ENCODE results near the gene ANKS1B.
"Not testable (repeated sequence)": the region's sequence is repeated elsewhere in the genome, so short reads cannot be mapped to it uniquely, and the experiment has no call there.

ANKS1B gene

DNA sequence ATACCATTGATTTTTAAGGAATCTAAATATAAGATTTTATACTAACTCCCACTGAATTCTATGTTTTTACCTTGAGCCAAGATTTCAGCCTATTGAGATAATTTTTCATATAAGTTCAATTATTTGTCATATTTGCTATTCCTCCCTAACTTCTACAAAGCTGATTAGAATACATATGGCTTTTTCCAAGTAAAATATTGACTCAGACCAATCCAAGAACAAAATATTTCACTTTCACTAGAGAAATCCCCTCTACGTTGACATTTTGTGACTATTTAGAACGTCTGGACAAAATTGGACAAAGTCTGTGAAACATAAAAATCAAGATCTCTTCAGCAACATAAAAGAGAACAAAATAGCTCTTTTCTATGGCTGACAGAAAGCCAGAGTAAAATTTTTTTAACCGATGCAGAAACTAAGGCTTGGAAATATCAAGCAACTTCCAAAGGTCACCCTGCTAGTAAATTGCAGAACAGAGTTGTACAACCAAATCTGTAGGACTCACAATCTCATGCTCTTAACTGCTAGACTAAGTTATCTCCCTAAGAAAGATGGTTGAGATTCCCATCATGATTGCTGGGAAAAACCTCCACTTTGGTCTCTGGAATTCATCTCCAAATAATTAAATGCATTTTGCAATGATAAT lies 219.1 kb downstream of the ANKS1B start:
- no peaks in the 10 kb centered on the region for H3K4me1 ChIP-seq (ENCODE audit: insufficient read depth, low read length)
- H3K9me3 ChIP-seq (ENCODE audit: low read length) = no peaks in the 10 kb centered on the region
- H3K36me3 ChIP-seq (ENCODE audit: insufficient read depth, low read length) = no peaks in the 10 kb centered on the region
- H2AFZ ChIP-seq (ENCODE audit: low read depth, low read length) = no peak overlapping the region
- H3K4me3 ChIP-seq (ENCODE audit: low read length) = no peak overlapping the region
- H3K27me3 ChIP-seq (ENCODE audit: insufficient read depth, low read length) = no peaks in the 10 kb centered on the region

DNA sequence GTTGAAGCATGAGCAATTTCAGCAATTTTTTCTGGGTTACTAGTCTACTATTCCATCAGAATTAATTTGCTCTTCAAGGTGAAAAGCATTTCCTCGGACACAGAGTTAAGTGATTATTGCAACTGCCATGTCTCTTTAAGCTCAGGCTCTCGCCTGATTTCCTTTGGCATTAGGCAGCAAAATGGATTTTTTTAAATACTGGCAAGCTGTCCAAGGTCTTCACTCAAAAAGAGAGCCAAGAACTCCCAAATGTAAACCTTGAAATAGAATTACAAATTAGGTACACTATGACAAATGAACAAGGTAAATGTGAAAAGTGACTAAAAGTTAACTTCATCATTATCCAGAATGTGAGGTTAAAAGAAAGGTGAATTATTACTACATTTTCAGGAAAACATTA lies 225.3 kb downstream of the ANKS1B start:
- Histone ChIP-seq H3K9me3 (ENCODE audit: low read length) (no peaks in the 10 kb centered on the region), H3K36me3 (ENCODE audit: insufficient read depth, low read length) (no peaks in the 10 kb centered on the region), H3K4me3 (ENCODE audit: low read length) (no peak overlapping the region), H3K27me3 (ENCODE audit: insufficient read depth, low read length) (no peaks in the 10 kb centered on the region), H2AFZ (ENCODE audit: low read depth, low read length) (no peak overlapping the region), H3K4me1 (ENCODE audit: insufficient read depth, low read length) (no peaks in the 10 kb centered on the region)

DNA sequence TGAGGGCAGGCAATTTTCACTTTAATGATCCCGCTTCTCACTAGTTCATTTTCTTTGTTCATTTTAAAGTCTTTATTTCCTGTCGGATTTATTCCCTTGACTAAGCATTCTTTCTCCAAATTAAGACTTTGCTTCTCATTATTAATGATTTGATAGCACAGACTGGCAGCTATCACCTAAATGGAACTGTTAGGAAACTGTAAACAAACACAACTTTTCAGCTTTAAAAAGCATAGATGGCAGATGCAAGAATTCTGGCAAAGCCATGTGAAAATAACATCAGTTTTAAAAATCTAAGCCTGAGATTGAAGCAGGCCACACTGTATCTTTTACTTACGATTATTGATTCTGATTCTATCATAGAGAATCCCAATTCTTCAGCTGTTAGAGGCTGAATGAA lies 225.7 kb downstream of the ANKS1B start:
- no peaks in the 10 kb centered on the region for H3K27me3 ChIP-seq (ENCODE audit: insufficient read depth, low read length)
- no peak overlapping the region for H2AFZ ChIP-seq (ENCODE audit: low read depth, low read length)
- no peaks in the 10 kb centered on the region for H3K9me3 ChIP-seq (ENCODE audit: low read length)
- no peaks in the 10 kb centered on the region for H3K4me1 ChIP-seq (ENCODE audit: insufficient read depth, low read length)
- H3K4me3 ChIP-seq (ENCODE audit: low read length) = no peak overlapping the region
- no peaks in the 10 kb centered on the region for H3K36me3 ChIP-seq (ENCODE audit: insufficient read depth, low read length)

DNA sequence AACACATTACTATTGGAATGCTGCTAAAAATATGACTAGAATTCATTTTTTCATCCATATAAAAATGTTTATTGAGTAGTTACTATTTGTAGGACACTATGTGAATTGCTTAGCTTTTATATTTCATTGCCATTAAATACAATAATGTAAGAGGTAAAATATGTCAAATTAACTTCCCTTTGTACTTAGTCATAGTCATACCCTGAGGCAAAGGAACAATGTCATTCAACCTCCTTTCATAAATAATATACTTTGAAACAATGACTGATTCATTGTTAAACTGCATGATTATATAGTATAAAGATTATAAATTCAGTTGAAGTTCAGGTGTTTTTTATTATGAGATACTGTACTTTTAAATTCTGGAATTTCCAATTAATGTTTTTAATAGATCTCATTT lies 232.0 kb downstream of the ANKS1B start:
- H2AFZ ChIP-seq (ENCODE audit: low read depth, low read length) = no peak overlapping the region
- no peaks in the 10 kb centered on the region for H3K36me3 ChIP-seq (ENCODE audit: insufficient read depth, low read length)
- no peaks in the 10 kb centered on the region for H3K27me3 ChIP-seq (ENCODE audit: insufficient read depth, low read length)
- H3K4me3 ChIP-seq (ENCODE audit: low read length) = no peak overlapping the region
- H3K9me3 ChIP-seq (ENCODE audit: low read length) = no peaks in the 10 kb centered on the region
- no peaks in the 10 kb centered on the region for H3K4me1 ChIP-seq (ENCODE audit: insufficient read depth, low read length)

- Histone ChIP-seq H3K27me3 (ENCODE audit: insufficient read depth, low read length) (no peaks in the 10 kb centered on the region), H3K4me3 (ENCODE audit: low read length) (no peak overlapping the region), H3K4me1 (ENCODE audit: insufficient read depth, low read length) (no peaks in the 10 kb centered on the region), H3K9me3 (ENCODE audit: low read length) (no peaks in the 10 kb centered on the region), H3K36me3 (ENCODE audit: insufficient read depth, low read length) (no peaks in the 10 kb centered on the region), H2AFZ (ENCODE audit: low read depth, low read length) (no peak overlapping the region)
Measured at GRCh38 chr12:99746538-99746937, 238.2 kb downstream of the ANKS1B start.

GRCh38 chr12:99745895-99746294 lies 238.8 kb downstream of the ANKS1B start:
- H3K36me3 ChIP-seq (ENCODE audit: insufficient read depth, low read length) = no peaks in the 10 kb centered on the region
- no peak overlapping the region for H2AFZ ChIP-seq (ENCODE audit: low read depth, low read length)
- H3K4me1 ChIP-seq (ENCODE audit: insufficient read depth, low read length) = no peaks in the 10 kb centered on the region
- H3K9me3 ChIP-seq (ENCODE audit: low read length) = no peaks in the 10 kb centered on the region
- H3K27me3 ChIP-seq (ENCODE audit: insufficient read depth, low read length) = no peaks in the 10 kb centered on the region
- H3K4me3 ChIP-seq (ENCODE audit: low read length) = no peak overlapping the region

- H2AFZ ChIP-seq (ENCODE audit: low read depth, low read length) = no peak overlapping the region
- no peaks in the 10 kb centered on the region for H3K36me3 ChIP-seq (ENCODE audit: insufficient read depth, low read length)
- H3K4me1 ChIP-seq (ENCODE audit: insufficient read depth, low read length) = no peaks in the 10 kb centered on the region
- H3K9me3 ChIP-seq (ENCODE audit: low read length) = no peaks in the 10 kb centered on the region
- no peaks in the 10 kb centered on the region for H3K27me3 ChIP-seq (ENCODE audit: insufficient read depth, low read length)
- H3K4me3 ChIP-seq (ENCODE audit: low read length) = no peak overlapping the region
Measured at GRCh38 chr12:99745121-99745520, 239.6 kb downstream of the ANKS1B start.

DNA sequence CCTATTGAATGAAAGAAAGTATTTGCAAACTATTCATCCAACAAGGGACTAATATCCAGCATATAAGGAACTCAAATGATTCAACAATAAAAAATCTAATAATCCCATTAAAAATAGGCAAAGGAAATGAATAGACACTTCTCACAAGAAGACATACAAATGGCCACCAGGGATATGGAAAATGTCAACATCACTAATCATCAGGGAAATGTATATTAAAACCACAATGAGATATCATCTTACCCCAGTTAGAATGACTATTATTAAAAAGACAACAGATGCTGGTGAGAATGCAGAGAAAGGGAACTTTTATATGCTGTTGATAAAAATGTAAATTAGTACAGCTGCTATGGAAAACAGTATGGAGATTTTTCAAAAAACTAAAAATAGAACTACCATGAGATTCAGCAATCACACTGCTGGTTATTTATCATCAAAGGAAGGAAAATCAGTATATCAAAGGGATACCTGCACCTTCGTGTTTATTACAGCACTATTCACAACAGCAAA lies 247.9 kb downstream of the ANKS1B start:
- H3K4me3 ChIP-seq (ENCODE audit: low read length) = no peak overlapping the region
- H3K27me3 ChIP-seq (ENCODE audit: insufficient read depth, low read length) = no peaks in the 10 kb centered on the region
- H3K36me3 ChIP-seq (ENCODE audit: insufficient read depth, low read length) = no peaks in the 10 kb centered on the region
- no peak overlapping the region for H2AFZ ChIP-seq (ENCODE audit: low read depth, low read length)
- no peaks in the 10 kb centered on the region for H3K9me3 ChIP-seq (ENCODE audit: low read length)
- H3K4me1 ChIP-seq (ENCODE audit: insufficient read depth, low read length) = no peaks in the 10 kb centered on the region

DNA sequence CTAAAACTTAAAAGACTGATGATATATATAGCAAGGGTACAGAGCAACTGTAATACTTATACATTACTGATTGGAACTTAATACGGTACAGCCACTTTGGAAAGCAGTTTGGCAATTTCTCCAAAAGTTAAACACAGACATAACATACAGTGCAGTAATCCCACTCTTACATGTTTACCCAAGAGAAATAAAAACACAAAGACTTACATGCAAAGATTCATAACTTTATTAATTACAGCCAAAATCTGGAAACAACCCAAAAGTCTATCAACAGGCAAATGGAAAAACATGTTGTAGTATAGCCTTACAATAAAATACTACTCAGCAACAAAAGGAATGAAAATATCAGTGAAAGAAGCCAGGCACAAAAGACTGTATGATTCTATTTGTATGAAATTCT lies 252.6 kb downstream of the ANKS1B start:
- no peaks in the 10 kb centered on the region for H3K36me3 ChIP-seq (ENCODE audit: insufficient read depth, low read length)
- H3K27me3 ChIP-seq (ENCODE audit: insufficient read depth, low read length) = no peaks in the 10 kb centered on the region
- no peaks in the 10 kb centered on the region for H3K4me1 ChIP-seq (ENCODE audit: insufficient read depth, low read length)
- H3K9me3 ChIP-seq (ENCODE audit: low read length) = no peaks in the 10 kb centered on the region
- no peak overlapping the region for H3K4me3 ChIP-seq (ENCODE audit: low read length)
- H2AFZ ChIP-seq (ENCODE audit: low read depth, low read length) = no peak overlapping the region

GRCh38 chr12:99722690-99723486 lies 261.8 kb downstream of the ANKS1B start:
- Histone ChIP-seq H3K4me3 (ENCODE audit: low read length) (no peak overlapping the region), H3K36me3 (ENCODE audit: insufficient read depth, low read length) (no peaks in the 10 kb centered on the region), H3K4me1 (ENCODE audit: insufficient read depth, low read length) (no peaks in the 10 kb centered on the region), H2AFZ (ENCODE audit: low read depth, low read length) (no peak overlapping the region), H3K27me3 (ENCODE audit: insufficient read depth, low read length) (no peaks in the 10 kb centered on the region), H3K9me3 (ENCODE audit: low read length) (no peaks in the 10 kb centered on the region)

DNA sequence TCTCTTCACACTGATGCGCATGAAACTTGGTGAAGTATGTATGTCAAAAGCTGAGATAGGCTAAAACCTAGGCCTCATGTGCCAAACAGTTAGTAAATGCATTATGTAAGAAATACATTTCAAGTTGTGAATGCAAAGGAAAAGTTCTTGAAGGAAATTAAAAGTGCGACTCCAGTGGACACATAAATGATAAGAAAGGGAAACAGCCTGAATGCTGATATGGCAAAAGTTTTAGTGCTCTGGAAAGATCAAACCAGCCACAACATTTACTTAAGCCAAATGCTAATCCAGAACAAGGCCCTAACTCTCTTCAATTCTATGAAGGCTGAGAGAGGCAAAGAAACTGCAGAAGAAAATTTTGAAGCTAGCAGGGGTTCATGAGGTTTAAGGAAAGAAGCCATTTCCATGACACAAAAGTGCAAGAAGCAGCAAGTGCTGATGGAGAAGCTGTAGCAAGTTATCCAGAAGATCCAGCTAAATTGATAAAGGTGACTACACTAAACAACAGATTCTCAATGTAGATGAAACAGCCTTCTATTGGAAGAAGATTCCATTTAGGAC lies 262.9 kb downstream of the ANKS1B start:
- no peaks in the 10 kb centered on the region for H3K27me3 ChIP-seq (ENCODE audit: insufficient read depth, low read length)
- no peak overlapping the region for H2AFZ ChIP-seq (ENCODE audit: low read depth, low read length)
- H3K36me3 ChIP-seq (ENCODE audit: insufficient read depth, low read length) = no peaks in the 10 kb centered on the region

DNA sequence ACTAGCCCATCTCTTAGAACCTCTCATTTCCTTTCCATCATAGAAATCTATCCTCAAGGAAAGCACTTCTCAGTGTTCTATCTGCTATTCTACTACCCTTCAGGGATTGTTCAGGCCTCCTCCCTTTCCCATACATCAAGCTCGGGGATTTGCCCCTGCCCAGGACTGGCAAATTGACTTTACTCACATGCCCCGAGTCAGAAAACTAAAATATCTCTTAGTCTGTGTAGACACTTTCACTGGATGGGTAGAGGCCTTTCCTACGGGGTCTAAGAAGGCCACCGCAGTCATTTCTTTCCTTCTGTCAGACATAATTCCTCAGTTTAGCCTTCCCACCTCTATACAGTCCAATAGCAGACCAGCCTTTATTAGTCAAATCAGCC lies 264.7 kb downstream of the ANKS1B start:
- not testable (repeated sequence) for H3K4me3 ChIP-seq (ENCODE audit: low read length); H2AFZ ChIP-seq (ENCODE audit: low read depth, low read length); H3K27me3 ChIP-seq (ENCODE audit: insufficient read depth, low read length); H3K36me3 ChIP-seq (ENCODE audit: insufficient read depth, low read length); H3K4me1 ChIP-seq (ENCODE audit: insufficient read depth, low read length); H3K9me3 ChIP-seq (ENCODE audit: low read length)

More for the DNA sequence above, 262.9 kb downstream of the ANKS1B start:
- H3K4me3 ChIP-seq (ENCODE audit: low read length) = no peak overlapping the region
- no peaks in the 10 kb centered on the region for H3K9me3 ChIP-seq (ENCODE audit: low read length)
- no peaks in the 10 kb centered on the region for H3K4me1 ChIP-seq (ENCODE audit: insufficient read depth, low read length)

DNA sequence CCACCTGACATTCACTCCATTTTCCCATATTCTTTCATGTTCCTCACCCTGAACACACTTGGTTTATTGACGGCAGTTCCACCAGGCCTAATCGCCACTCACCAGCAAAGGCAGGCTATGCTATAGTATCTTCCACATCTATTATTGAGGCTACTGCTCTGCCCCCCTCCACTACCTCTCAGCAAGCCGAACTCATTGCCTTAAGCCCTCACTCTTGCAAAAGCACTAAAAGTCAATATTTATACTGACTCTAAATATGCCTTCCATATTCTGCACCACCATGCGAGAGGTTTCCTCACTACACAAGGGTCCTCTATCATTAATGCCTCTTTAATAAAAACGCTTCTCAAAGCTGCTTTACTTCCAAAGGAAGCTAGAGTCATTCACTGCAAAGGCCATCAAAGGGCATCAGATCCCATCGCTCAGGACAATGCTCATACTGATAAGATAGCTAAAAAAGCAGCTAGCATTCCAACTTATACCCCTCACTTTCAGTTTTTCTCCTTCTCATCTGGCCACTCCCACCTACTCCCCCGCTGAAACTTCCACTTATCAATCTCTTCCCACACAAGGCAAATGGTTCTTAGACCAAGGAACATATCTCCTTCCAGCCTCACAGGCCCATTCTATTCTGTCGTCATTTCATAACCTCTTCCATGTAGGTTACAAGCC lies 265.2 kb downstream of the ANKS1B start:
- not testable (repeated sequence) for H3K4me3 ChIP-seq (ENCODE audit: low read length); H3K27me3 ChIP-seq (ENCODE audit: insufficient read depth, low read length); H3K36me3 ChIP-seq (ENCODE audit: insufficient read depth, low read length); H3K4me1 ChIP-seq (ENCODE audit: insufficient read depth, low read length); H3K9me3 ChIP-seq (ENCODE audit: low read length); H2AFZ ChIP-seq (ENCODE audit: low read depth, low read length)

Measured in neuron (in vitro differentiated cells).